Renal cortex interstitium (tissue), 15 donors: Measurements from ENCODE around the gene TKT. TPM values are rescaled to one million over a fixed set of nuclear protein-coding genes. Genes with fewer than 3 reads are reported as not detected.

Experiments used
- DNase-seq, 11 donors: peaks; one replicate each; pipeline ENCODE4 v3.0.0-alpha.2; 2013; ENCODE audit warnings: low read depth in 9 of 11, low spot score in 4 of 11; ENCODE audit errors: extremely low read depth in 1 of 11
- long read RNA-seq, 16 experiments: transcript quantifications; one replicate each; lab custom pipeline, GENCODE V29; 2026
- polyA plus RNA-seq, 3 donors: library from polyadenylated mRNA; unstranded; fragments of 120-200 nt; gene quantifications; one replicate each; pipeline ENCODE4 v1.2.1, GENCODE V29; 2013; ENCODE audit not compliant: insufficient read length in 3 of 3

The TKT gene, protein sequence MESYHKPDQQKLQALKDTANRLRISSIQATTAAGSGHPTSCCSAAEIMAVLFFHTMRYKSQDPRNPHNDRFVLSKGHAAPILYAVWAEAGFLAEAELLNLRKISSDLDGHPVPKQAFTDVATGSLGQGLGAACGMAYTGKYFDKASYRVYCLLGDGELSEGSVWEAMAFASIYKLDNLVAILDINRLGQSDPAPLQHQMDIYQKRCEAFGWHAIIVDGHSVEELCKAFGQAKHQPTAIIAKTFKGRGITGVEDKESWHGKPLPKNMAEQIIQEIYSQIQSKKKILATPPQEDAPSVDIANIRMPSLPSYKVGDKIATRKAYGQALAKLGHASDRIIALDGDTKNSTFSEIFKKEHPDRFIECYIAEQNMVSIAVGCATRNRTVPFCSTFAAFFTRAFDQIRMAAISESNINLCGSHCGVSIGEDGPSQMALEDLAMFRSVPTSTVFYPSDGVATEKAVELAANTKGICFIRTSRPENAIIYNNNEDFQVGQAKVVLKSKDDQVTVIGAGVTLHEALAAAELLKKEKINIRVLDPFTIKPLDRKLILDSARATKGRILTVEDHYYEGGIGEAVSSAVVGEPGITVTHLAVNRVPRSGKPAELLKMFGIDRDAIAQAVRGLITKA
- 100 to 1,000 TPM in 2 of 3 donors, 10 to 100 TPM in 1; 94.9 to 131 (median 113) TPM for polyA plus RNA-seq
- long read RNA-seq, donor 1, full-length matches to known transcripts, result 26 of 42 reads
- long read RNA-seq, donor 1, partial matches to known transcripts, result 16 of 42 reads
- long read RNA-seq, donor 1, other reads (novel, unspliced or antisense), result 0 of 42 reads
- long read RNA-seq, donor 2, transcript TKT-208 (14 exons, 3,010 nt), result major isoform, 13 of 51 reads
- long read RNA-seq, donor 2, partial matches to known transcripts, result 32 of 51 reads
- long read RNA-seq, donor 2, other reads (novel, unspliced or antisense), result 0 of 51 reads
- long read RNA-seq, donor 3, transcript TKT-208 (14 exons, 3,010 nt), result major isoform, 38 of 104 reads
- long read RNA-seq, donor 3, partial matches to known transcripts, result 65 of 104 reads
- long read RNA-seq, donor 3, other reads (novel, unspliced or antisense), result 0 of 104 reads
- long read RNA-seq, donor 4, transcript TKT-208 (14 exons, 3,010 nt), result major isoform, 23 of 70 reads
- long read RNA-seq, donor 4, partial matches to known transcripts, result 45 of 70 reads
- long read RNA-seq, donor 4, other reads (novel, unspliced or antisense), result 0 of 70 reads
- long read RNA-seq, donor 5, result 0 reads
- long read RNA-seq, donor 6, transcript TKT-208 (14 exons, 3,010 nt), result major isoform, 18 of 67 reads
- long read RNA-seq, donor 6, partial matches to known transcripts, result 38 of 67 reads
- long read RNA-seq, donor 6, other reads (novel, unspliced or antisense), result 0 of 67 reads
- long read RNA-seq, donor 7, full-length matches to known transcripts, result 37 of 99 reads
- long read RNA-seq, donor 7, partial matches to known transcripts, result 62 of 99 reads
- long read RNA-seq, donor 7, other reads (novel, unspliced or antisense), result 0 of 99 reads
- long read RNA-seq, donor 8, full-length matches to known transcripts, result 46 of 140 reads
- long read RNA-seq, donor 8, partial matches to known transcripts, result 94 of 140 reads
- long read RNA-seq, donor 8, other reads (novel, unspliced or antisense), result 0 of 140 reads
- long read RNA-seq, donor 9, transcript TKT-208 (14 exons, 3,010 nt), result major isoform, 26 of 70 reads
- long read RNA-seq, donor 9, partial matches to known transcripts, result 43 of 70 reads
- long read RNA-seq, donor 9, other reads (novel, unspliced or antisense), result 0 of 70 reads
- long read RNA-seq, donor 10, transcript TKT-208 (14 exons, 3,010 nt), result major isoform, 25 of 75 reads
- long read RNA-seq, donor 10, partial matches to known transcripts, result 47 of 75 reads
- long read RNA-seq, donor 10, other reads (novel, unspliced or antisense), result 0 of 75 reads
- long read RNA-seq, donor 11, transcript TKT-208 (14 exons, 3,010 nt), result major isoform, 15 of 56 reads
- long read RNA-seq, donor 11, partial matches to known transcripts, result 39 of 56 reads
- long read RNA-seq, donor 11, other reads (novel, unspliced or antisense), result 0 of 56 reads
- long read RNA-seq, donor 12, transcript TKT-208 (14 exons, 3,010 nt), result major isoform, 14 of 24 reads
- long read RNA-seq, donor 12, partial matches to known transcripts, result 10 of 24 reads
- long read RNA-seq, donor 12, other reads (novel, unspliced or antisense), result 0 of 24 reads
- long read RNA-seq, donor 13, transcript TKT-208 (14 exons, 3,010 nt), result major isoform, 31 of 128 reads
- long read RNA-seq, donor 13, partial matches to known transcripts, result 82 of 128 reads
- long read RNA-seq, donor 13, other reads (novel, unspliced or antisense), result 6 of 128 reads
- long read RNA-seq, donor 14, transcript TKT-208 (14 exons, 3,010 nt), result major isoform, 20 of 44 reads
- long read RNA-seq, donor 14, partial matches to known transcripts, result 19 of 44 reads
- long read RNA-seq, donor 14, other reads (novel, unspliced or antisense), result 0 of 44 reads
- long read RNA-seq, donor 15, transcript TKT-208 (14 exons, 3,010 nt), result major isoform, 16 of 25 reads
- long read RNA-seq, donor 15, partial matches to known transcripts, result 6 of 25 reads
- long read RNA-seq, donor 15, other reads (novel, unspliced or antisense), result 0 of 25 reads
- long read RNA-seq, donor 16, full-length matches to known transcripts, result 87 of 289 reads
- long read RNA-seq, donor 16, partial matches to known transcripts, result 196 of 289 reads
- long read RNA-seq, donor 16, other reads (novel, unspliced or antisense), result 6 of 289 reads

DNA sequence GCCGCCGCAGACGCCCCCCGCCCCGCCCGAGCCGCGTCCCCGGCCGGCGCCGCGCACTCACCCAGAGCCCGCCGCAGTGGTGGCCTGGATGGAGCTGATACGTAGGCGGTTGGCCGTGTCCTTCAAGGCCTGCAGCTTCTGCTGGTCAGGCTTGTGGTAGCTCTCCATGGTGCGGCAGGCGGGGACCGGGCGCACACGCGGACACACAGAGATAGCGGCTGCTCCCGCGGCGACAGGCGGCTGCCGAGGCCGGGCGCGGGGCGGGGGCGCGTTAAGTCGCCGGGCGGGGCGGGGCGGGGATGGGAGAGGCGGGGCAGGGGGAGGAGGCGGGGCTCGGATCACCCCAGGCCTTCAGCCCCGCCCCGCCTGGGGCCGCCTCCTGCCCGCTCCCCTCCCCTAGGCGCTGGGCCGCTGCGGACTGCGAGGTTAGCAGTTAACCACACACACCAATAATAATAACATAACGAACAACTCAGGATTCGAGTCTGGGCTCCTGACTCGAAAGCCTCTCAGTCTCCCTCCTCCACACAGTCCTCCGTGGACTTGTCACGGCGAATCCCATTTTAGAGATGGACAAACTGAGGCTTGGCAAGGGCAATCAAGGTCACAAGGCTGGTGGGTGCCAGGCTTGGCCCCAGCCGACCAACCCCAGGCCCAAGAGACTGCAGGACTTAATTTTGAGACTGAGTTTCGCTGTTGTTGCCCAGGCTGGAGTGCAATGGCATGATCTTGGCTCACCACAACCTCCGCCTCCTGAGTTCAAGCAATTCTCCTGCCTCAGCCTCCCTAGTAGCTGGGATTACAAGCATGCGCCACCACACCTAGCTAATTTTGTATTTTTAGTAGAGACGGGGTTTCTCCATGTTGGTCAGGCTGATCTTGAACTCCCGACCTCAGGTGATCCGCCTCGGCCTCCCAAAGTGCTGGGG lies at the start of gene TKT:
TKT (minus strand) TSS at position 248 of the 929 bp plus-strand sequence; CDS start at position 168, 80 bp downstream.
- peak in 10 of 11 donors; percentile 39 to 80 (median 74) for DNase-seq

DNA sequence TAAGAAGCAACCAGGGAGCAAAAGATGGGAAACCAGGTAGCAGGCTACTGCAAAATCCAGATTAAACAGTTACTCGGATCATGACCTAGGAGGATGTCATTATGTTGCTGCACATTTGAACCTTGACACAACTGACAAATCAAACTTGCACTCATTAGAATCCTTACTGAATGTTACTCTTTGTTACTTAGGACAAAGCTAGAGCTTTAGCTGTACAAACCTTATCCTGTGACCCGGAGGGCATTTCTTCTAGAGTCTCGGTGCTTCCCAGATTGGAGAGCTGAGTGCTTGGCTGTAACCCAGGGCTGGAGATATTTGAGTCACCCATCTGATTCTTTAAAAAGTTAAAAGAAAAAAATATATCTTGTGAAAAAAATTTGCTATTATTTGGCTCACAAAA lies 48.1 kb upstream of the TKT start:
- DNase-seq, result no peak

DNA sequence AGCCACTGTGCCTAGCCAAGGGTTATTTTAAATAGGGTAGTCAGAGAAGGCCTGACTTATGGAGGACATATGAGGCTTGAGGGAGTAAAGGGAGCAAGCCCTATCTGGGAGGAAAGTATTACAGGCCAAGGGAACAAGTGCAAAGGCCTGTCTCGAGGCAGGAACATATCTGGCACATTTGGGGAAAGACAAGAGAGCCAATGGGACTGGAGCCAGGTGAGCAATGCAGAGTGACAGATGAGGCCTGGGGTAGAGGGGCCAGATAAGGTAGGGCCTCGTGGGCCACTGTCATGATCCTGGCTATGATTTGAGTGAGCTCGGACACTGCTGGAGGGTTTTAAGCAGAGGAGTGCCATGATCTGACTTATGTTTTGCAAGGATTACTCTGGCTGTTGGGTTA lies 47.7 kb upstream of the TKT start:
- no peak for DNase-seq

DNA sequence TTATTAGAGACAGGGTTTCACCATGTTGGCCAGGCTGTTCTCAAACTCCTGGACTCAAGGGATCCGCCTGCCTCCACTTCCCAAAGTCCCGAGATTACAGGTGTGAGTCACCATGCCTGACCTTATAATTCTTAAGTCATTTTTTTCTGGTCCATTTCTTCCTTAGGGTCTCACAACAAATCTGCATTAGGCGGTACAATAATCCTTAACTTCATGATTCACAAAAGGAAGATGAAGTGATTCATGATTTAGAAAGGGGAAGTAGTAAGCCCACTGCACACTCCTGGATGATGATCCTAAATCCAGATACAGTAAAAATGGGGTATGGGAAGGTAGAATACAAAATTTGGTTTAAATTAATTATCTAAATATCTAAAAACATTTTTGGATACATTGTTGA lies 45.0 kb upstream of the TKT start:
- DNase-seq, result no peak

DNA sequence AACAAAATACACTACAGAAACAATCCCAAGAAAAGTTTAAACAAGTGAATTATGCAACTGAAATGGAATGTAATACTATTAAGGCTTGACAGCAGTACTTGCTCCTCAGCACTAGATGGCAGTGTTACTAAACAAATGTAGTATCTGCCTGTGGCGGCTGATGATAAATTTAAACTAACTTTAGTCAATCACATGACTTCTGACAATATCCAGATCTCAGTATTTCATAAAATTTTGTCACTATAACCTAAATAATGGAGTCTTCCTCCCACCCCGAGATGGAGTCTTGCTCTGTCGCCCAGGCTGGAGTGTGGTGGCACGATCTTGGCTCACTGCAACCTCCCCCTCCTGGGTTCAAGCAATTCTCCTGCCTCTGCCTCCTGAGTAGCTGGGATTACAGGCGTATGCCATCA lies 43.8 kb upstream of the TKT start:
- peak in 10 of 11 donors; percentile 10 to 32 (median 20) for DNase-seq

DNA sequence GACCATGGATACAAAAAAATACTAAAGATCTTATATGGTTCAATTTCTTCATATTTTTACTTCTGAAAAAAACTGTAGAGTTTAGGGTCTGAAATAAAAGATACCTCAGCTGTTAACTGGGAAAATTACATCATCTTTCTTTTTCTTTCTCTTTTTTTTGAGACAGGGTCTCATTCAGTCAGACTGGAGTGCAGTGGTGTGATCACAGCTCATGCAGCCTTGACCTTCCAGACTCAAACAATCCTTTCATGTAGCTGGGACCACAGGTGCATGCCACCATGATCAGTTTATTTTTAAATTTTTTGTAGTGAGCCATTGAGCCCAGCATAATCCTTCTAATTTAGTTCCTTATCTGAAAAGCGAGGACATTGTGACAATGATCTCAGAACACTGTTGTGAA lies 39.6 kb upstream of the TKT start:
- no peak for DNase-seq

DNA sequence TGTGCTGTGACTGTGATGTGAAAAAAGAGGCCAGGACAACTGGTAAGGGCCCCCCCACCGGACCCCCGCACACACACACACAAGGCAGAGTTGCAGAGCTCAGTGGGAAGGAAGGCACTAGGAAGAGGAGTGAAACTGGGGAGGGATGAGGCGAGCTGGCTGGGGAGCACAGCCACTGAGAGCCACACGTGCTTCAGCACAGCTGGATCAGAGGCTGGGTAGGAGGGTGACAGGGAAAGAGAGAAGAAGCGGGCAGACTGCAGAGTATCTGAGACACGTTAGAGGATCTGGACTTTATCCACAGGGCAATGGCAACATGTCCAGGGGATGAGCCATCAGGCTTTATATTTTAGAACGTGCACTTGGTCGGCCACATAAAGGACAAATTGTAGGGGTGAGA lies 38.0 kb upstream of the TKT start:
- no peak for DNase-seq

DNA sequence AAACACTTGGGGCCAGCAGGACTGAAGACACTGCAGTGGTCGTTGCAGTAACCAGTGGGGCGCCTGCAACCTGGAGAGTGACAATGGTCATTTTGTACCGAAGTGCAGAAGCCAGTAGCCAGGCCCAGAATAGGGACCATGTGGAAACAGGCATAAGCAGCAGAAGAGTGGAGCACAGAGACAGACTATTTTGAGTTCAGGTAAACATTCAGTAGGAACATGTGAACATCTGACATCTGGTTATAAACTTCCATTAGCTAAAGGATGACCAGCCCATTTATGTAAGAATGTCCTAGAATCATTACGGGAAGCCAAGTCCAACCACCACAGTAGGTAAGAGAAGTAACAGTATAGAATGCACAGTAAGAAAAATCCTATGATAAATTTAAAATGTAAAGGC lies 32.4 kb upstream of the TKT start:
- DNase-seq, result no peak

DNA sequence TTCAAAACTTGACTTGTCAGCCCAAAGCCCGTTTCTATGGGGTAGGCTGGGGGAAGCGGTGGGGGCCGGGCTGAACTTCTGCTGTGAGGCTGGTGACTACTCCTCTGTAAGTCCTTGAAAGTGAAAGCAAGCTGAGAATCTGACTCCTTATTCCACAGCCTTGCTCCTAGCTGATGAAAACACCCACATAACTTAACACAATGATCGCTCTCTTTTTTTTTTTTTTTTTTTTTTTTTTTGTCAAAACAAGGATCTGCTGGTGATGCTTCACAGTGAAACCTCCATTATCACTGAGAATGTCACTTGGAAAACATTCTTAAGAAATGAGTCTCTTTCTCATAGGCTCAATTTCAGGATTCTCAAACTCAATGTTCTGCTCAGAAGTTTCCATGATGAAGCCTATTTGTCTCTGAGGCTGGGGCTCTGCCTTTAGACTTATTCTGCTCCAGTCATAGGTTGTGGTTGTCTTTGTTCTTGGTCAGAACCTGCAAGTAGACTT lies 31.4 kb upstream of the TKT start:
- DNase-seq, result no peak

DNA sequence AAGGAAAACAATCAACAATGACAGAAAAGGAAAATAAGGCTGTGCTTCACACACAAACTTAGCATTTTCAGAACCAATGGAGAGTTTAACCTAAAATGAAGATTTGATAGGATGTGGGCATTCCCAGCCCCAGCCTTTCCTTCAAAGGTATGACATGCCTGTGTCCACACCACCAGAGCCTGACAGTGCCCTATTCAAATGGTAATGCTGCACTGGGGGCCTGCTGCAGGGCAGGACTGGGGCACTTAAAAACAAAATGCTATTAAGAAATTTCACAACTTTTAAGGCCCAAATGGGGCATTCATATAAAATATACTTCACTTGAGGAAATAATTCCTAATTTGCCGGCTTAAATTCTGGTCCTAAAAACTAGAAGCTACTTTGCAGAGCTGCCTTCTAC lies 30.9 kb upstream of the TKT start:
- no peak for DNase-seq

DNA sequence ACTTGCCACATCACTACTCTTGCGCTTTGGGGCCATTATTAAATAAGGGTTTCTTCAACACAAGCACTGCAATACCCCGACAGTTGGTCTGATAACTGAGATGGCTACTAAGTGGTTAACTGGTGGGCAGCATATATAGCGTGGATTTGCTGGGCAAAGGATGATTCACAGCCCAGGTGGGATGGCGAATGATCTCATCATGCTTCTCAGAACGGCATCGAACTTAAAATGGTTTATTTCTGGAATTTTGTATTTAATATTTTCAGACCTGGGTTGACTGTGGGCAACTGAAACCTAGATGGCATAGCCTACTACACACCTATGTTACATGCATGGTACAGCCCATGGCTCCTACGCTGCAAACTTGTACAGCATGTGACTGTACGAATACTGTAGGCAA lies 26.8 kb upstream of the TKT start:
- no peak for DNase-seq

DNA sequence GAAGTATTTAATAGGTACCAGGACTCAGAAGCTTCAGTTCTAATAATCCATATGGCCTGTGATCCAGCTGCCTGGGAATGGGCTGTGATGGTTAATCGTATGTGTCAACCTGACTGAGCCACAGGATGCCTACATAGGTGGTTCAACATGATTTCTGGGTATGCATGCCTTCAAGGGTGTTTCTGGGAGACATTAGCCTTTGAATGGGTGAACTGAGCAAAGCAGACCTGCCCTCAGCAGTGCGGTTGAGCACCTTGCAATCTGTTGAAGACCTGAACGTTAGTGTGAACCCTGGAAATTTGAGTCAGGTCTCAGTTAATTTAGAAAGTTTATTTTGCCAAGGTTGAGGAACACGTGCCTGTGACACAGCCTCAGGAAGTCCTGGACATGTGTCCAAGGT lies 22.8 kb upstream of the TKT start:
- no peak for DNase-seq

DNA sequence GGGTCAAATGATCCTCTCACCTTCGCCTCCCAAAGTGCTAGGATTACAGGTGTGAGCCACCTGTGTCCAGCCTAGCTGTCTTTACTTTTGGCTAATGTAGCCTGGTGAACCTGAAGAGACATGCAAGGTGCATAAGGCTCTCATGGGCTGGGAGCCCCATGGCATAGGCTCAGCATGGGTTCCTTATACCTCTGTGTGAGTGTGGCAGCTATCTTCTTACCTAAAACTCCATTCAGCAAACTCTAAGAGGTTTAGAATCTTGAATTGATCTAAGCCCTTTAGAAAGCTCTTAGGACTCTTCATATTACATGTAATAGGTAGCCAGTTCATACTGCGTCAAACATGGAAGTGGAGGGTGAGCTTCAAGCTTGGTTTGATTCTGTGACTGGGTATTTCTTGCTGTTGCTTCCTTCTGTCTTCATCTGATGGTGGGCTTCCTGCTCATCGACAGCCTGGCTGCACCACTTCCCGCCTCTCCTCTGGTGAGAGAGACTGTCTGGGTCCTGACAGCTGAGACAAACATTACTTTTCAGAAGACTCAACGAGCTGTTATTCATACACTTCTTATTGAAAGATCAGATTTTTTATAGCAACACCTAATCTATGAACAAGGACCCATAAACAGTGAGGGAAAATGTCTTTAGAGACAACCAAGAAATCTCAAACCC lies 19.2 kb upstream of the TKT start:
- no peak for DNase-seq

DNA sequence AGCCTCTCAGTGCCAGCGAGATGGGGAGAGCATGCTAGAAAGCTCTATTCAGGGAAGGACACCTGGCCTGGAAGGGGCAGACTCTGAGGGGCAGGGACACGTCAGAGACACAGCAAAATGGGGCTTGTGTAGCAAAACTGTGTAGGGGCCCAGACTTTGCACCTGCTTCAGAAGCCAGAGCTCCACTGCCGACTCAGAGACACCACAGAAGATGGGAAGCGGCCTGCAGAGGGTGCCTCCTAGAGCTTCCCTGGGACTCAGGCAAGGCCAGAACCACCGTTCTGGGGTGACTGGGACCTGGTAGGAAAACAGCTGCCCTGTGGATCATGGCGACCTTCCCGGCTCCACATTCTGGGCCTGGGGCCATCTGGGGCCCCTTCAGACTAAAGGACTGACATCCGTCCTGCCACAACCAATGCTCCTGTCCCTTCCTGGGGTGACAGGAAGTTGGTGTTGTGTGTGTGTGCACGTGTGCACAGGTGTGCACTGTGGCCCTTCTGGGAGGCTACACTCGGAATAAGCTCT lies 17.4 kb upstream of the TKT start:
- no peak for DNase-seq
